Raji (cell line): ENCODE data around the gene IL2RA.

Source experiments
- POLR2A ChIP-seq: IDR thresholded peaks from 2 replicates; pipeline ENCODE4 v1.6.1; 2011; ENCODE audit warnings: low read depth, low read length, control low read depth; ENCODE audit not compliant: insufficient read depth

The IL2RA gene

DNA sequence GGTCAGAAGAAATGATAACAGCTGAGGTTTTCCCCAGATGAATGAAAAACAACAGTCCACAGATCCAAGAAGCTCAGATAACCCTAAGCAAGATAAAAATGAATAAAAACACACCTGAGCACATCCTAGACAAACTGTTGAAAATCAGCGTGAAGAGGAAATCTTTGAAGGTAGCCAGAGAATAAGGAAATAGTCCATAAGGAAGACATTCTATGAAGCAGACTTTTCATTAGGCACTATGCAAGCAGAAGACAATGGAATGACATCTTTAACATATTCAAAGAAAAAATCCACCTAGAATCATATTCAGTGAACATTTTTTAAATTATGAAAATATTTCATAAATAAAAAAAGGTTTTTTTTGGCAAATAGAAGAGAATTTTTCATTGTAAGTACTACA is 69.8 kb downstream of the IL2RA start:
- TF ChIP-seq POLR2A = no peak

DNA sequence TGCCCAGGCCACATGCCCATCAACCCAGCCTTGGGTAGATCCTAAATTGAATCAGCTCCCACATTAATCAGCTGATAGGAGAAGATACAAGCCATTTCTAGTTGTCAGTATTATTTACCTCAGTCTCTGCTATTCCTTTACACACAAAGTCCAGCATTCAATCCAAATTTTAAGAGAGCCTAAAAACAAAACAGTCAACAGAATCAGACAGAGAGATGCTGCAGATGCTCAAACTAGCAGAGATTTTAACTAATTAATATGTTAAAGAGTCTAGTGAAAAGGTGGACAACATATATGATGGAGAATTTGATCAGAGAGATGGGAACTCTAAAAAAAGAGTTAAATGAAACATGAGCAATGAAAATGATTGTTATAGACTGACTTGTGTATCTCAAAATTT is 70.5 kb downstream of the IL2RA start:
- no peak for TF ChIP-seq POLR2A

DNA sequence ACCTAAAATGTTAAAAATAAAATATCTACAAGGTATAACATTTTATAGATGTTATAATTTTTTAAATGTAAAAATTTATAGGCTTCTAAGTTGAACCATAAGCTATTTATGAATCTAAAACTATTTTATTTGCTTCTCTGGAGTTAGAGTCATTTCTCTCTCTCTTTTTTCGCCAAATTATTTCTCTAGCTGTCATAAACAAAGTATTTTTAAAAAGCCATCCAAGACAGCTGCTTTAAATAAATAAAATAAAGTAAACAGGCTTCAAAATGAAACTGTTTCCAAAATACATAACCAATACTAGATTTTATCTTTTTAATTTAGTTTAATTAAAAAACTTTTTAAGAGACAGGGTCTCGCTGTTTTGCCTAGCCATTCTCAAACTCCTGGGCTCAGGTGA is 72.4 kb downstream of the IL2RA start:
- TF ChIP-seq POLR2A = no peak

DNA sequence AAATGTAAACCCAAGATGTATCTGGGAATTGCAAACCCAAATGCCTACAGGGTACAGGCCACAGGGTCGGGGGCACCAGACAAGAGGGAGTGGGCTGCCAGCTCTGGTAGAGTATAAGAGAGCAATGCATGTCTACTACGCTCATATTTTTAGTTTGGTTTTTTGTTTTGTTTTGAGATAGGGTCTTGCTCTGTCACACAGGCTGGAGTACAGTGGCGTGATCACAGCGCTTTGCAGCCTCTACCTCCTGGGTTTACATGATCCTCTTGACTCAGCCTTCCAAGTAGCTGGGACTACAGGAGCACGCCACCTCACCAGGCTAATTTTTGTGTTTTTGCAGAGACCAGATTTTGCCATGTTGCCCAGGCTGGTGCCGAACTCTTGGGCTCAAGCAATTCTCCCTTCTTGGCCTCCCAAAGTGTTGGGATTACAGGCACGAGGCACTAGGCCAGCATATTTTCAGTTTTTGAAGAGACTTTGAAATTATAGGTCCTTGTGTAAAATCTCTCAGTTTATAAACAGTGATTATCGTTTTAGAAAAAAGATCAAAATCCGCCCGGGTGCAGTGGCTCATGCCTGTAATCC is 73.7 kb downstream of the IL2RA start:
- TF ChIP-seq POLR2A = no peak

DNA sequence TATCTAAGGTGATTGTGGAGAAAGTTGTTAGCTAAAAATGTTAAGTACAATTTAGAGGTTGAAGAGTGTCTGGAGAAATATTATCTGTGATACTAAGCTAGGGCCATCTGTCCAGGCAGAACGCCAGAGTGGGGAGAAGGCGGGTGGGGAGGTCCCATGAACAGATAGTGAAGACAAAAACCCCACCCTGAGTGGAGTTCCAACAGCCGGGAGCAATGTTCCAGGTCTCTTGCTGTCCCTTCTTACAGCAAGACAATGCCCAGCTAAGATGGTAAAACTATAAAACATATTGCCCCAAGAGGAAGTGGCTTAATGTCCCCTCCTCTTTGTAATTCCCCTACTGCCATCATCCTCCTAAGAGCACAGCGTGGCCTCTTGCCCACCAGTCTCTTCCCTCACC is 74.4 kb downstream of the IL2RA start:
- TF ChIP-seq POLR2A = no peak

DNA sequence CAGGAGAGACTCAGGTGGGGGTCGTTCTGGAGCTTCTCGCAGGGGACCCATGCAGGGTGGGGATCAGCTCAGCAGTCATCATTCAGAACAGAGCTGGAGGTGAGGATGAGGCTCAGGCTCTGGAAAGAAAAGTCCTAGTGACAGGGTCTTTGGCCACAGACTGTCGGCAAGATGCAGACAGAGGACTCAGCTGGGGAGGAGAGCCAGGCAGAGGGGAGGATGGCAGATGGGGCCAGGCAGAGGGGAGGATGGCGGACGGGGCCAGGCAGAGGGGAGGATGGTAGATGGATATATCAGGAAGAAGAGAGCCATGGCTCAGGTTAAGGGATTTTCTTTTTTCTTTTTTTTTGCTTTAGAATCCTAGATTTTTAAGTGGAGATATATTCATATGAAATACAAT is 77.1 kb downstream of the IL2RA start:
- TF ChIP-seq POLR2A = no peak

DNA sequence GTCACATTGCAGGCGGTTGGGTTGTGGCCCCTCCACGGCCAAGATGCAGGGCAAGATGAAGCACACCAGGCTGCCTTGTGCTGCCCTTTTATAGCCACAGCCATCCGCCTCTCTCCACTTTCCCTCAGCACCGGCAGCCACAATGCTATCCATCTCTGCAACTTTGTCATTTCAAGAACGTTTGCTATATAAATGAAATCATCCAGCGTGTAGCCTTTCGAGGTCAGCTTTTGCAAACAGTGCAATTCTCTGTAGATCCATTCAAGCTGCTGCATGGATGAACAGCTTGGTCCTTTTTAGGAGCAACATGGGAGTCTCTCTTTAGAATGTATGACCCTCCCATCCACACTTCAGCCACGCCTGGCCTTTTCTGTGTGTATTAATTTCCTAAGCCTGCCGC is 78.4 kb downstream of the IL2RA start:
- TF ChIP-seq POLR2A = no peak

DNA sequence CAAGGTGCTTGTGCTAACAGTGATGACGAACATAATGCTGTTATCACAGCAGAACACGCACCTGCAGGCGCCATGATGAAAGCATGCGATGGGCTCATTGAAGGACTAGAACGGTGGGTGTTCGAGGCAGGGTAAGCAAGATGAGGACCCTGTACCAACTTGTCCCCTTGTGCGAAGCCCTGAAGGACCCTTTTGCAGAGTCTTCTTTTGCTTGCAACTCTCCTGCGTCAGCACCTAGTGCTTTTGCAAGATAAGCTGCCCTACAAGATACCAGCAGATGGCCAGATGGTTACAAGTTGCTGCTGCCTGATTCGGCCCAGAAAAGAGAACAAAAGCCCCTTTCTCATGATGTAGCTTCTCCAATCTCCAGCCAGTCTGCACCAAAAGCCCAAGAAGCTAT is 80.6 kb downstream of the IL2RA start:
- no peak for TF ChIP-seq POLR2A

DNA sequence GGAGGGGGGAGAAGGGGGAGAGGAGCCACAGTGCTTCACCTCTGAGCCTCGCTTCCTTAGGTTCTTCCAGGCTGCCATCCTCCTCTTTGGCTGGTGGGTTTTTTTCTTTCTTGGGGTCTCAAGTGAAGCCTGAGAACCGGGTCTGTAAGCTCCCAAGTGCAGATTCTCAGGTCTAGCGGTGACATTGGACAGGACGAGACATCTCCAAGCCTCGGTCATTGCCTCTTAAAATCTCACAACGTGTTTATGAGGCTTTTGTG is 84.0 kb downstream of the IL2RA start:
- no peak for TF ChIP-seq POLR2A

DNA sequence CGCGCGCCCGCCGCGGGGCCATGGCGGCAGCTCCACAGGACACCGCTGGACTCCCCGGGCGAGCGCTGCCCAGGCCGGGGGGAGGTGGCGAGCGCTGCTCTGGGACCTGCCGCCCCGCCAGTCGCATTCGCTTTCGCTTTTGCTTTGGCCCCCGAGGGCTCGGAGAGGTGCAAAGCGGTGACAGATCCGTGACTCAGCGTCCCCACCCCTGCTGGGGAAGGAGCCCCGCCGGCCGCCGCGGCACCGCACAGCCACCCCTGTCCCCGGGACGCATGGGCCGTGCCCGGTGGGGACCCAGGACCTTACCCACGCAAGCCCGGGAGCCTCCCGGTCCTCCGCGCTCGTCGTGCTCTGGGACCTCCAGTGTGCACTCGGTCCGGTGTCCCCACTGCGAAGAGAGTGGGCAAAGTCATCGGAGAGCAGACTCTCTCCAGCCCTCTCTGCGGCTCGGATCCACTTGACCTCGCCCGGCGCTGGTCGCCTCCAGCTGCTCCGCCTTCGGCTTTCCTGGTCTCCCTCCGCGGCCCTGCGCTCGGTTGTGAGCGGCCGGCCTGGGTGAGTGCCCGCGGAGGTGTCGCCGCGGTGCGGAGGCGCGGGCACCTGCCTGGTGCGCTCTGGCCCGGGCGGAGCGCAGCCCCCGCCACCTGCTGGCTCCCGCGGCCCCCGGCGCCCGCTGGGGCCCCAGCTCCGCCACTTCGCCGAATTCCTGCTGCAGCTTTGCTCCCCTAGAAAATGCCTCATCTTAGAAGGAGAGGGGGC is 84.5 kb downstream of the IL2RA start, which contains the start of gene IL15RA:
IL15RA (minus strand) TSS at position 73 of the 759 bp plus-strand sequence; CDS start at position 22, 51 bp downstream.
- TF ChIP-seq POLR2A = peak; percentile 51

DNA sequence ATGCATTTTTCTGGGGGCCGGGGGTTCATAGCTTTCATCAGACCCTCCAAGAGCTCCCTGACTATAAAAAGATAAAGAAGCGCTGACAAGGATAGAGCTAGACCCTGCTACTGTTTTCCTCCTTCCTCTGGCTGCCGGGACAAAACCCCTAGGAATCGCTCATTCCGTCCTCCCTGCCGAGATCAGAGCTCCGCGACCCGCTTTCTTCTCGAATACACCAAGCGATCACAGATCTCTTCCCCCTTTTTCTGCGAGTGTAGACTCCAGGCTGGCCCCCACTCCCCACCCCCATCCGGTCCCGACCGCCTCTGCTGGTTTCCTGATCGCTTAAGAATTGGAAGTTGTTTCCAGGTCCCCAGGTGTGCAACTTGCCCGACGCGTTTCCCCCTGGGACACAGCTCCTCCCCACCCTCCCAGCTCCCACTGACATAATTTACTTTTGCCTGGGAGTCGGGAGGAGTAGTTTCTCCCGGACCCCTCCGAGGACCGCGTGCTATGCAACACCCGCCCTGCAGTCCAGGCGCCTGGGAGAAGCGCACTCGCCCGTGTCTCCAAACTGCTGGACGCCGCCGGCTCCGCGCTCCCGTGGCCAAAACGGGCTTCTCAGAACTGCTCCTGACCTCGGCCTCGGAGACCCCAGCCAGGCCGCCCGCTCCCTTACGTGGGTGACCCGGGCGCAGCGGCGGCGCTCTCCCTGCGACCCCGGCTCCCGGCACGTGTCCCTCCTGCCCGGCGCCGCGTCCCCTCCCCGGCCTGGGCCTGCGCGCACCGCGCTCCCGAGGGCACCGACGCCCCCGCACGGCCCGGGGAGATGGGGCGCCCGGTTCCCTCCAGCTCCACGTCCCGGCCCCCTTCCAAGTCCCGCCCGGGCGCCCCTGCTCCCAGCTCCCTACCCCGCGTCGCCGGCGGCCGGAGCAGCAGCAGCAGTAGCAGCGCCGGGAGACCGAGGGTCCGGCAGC is 85.4 kb downstream of the IL2RA start:
- no peak; the same call in none of the 2 replicates for TF ChIP-seq POLR2A

DNA sequence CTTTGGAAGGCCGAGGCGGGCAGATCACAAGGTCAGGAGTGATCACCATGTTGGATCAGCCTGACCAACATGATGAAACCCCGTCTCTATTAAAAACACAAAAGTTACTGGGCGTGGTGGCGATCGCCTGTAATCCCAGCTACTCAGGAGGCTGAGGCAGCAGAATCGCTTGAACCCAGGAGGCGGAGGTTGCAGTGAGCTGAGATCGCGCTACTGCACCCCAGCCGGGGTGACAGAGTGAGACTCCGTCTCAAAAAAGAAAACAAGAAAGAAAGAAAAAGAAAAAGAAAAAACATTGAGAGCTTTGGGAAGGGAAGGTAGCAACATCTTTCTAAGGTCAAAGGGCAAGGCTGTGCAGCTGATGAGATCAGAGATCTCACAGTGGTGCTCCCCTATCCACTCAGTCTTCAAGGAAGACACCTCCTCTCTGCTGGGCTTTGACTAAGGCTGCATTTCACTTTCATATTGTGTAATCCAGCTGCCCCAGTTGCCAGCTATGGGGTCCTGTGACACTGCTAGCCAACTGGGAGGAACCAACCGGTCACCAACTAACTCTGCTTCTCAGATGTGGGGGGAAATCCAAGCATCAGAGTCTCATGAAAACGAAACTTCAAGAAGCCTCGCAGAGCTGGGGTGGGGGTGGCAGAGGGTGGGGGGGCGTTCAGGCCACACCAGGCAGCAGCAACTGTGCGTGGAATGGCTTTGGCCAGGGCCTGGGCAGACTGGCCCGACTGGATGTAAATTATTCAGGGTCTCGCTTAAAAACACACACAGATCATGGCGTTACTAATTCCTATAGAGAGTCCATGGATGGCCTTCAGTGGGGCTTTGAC is 86.3 kb downstream of the IL2RA start:
- peak; percentile 42; the same call in 1 of the 2 replicates for TF ChIP-seq POLR2A

DNA sequence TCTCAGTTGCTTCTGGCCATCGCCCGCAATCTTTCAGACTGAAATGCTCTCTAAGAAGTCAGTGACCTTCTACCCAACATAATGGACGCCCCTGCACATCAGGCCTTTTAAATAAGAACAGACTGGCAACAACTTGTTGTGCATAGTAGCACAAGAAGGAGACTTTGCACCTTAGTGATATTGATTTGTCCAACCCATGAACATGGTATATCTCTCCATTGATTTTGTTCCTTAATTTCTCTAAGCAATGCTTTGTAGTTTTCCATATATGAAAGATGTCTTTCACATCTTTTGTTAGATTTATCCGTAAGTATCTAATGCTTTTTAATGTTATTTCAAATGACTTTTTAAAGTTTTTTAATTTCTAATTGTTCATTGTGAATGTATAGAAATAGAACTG is 89.1 kb downstream of the IL2RA start:
- TF ChIP-seq POLR2A = no peak

DNA sequence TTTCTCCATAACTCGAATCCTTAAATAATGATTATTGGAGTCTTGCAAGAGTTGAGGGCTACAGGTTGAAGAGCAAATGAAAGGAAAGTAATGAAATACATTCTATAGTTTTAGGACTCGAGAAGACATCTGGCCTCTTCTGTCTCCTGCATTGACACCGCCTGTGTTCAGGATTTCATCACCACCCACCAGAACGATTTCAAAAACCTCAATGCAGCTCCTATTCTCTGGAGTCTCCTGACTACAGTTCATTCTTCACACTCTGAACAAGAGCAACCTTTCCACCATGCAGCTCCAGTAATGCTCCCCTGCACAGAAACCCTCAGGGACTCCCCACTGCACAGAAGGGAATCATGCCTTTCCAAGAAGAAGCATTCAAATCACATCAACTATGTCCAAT is 90.3 kb downstream of the IL2RA start:
- TF ChIP-seq POLR2A = no peak

DNA sequence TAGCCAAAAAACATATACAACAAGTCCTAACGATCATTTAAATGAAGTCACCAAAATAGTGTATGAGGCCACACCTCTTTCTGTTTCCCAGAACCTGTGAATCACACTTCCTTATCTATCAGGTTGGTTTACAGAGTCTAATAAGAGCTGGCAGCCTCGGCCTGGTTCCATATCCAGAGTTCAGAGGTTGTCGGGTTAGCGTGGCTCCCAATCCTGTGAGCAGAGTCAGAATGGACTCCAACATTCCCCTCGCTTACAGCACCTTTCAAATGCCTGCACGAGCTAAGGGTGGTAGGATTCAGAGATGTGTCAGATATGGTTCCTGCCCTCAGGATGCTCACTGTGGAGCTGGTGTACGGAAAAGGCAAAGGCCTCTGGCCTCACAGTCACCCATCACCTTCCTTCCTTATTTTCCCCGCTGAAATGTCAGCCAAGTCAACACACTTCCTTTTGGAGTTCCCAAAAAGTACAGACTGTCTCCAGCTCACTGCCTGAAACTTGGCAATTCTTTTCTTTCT is 90.8 kb downstream of the IL2RA start:
- TF ChIP-seq POLR2A = no peak
